Epithelial cell of esophagus (primary cell): ENCODE results near the gene ORMDL2.
"Not testable (repeated sequence)": the region's sequence is repeated elsewhere in the genome, so short reads cannot be mapped to it uniquely, and the experiment has no call there.

Experiments used
- DNase-seq: peaks from one replicate; pipeline ENCODE4 v3.0.0; 2010; ENCODE audit warnings: low read depth
- H3K4me3 ChIP-seq: 2 replicates; pipeline ENCODE4 v1.5.1; 2011; ENCODE audit warnings: mild to moderate bottlenecking, low read length, control low read depth
- CTCF ChIP-seq: IDR thresholded peaks from 2 replicates; pipeline ENCODE4 v1.5.1; 2011; ENCODE audit warnings: low read depth, mild to moderate bottlenecking, low read length, control low read depth, inconsistent platforms; ENCODE audit not compliant: insufficient read depth; ENCODE audit errors: missing control alignments

Gene ORMDL2

GRCh38 chr12:55831447-55831815, 13.6 kb downstream of the ORMDL2 start:
- no peak for DNase-seq
- TF ChIP-seq CTCF: no peak
- H3K4me3 ChIP-seq: peak overlapping the region; percentile 63

- no peak for TF ChIP-seq CTCF
- no peak for DNase-seq
- H3K4me3 ChIP-seq: no peak overlapping the region
Observed at GRCh38 chr12:55833056-55833455, 15.2 kb downstream of the ORMDL2 start.

- not testable (repeated sequence) for H3K4me3 ChIP-seq, DNase-seq
Observed at GRCh38 chr12:55834400-55834799, 16.6 kb downstream of the ORMDL2 start.

- no peak for DNase-seq
- H3K4me3 ChIP-seq: no peak overlapping the region
- no peak for TF ChIP-seq CTCF
Observed at GRCh38 chr12:55838361-55838760, 20.5 kb downstream of the ORMDL2 start.

GRCh38 chr12:55839345-55840140, 21.7 kb downstream of the ORMDL2 start:
- no peak for DNase-seq
- no peak for TF ChIP-seq CTCF
- H3K4me3 ChIP-seq: no peak overlapping the region

- no peak overlapping the region for H3K4me3 ChIP-seq
- TF ChIP-seq CTCF: no peak
- DNase-seq: no peak
Observed at GRCh38 chr12:55840581-55841351, 22.9 kb downstream of the ORMDL2 start.

- no peak within 1 kb of the TSS for H3K4me3 ChIP-seq
- no peak for TF ChIP-seq CTCF
- peak; percentile 72 for DNase-seq
Observed at GRCh38 chr12:55842681-55843429, 25.0 kb downstream of the ORMDL2 start, which contains the start of gene MMP19. TSS of gene MMP19 (minus strand) at chr12:55842936. CDS start at chr12:55842830, 106 bp downstream.
